HG03025 (cell line): ENCODE measurements around the gene OR4K13.

Source experiments
- ATAC-seq: cut with Tn5 transposase; IDR thresholded peaks from one replicate; pipeline ENCODE4 v1.9.1; 2021; ENCODE audit warnings: mild to moderate bottlenecking, moderate library complexity; ENCODE audit not compliant: unreplicated experiment, low FRiP score

The OR4K13 gene, protein sequence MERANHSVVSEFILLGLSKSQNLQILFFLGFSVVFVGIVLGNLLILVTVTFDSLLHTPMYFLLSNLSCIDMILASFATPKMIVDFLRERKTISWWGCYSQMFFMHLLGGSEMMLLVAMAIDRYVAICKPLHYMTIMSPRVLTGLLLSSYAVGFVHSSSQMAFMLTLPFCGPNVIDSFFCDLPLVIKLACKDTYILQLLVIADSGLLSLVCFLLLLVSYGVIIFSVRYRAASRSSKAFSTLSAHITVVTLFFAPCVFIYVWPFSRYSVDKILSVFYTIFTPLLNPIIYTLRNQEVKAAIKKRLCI

GRCh38 chr14:20035938-20036337, at the start of gene OR4K13:
OR4K13 (minus strand) TSS chr14:20036038; CDS start chr14:20034758, 1,280 bp downstream.
- no peak for ATAC-seq

DNA sequence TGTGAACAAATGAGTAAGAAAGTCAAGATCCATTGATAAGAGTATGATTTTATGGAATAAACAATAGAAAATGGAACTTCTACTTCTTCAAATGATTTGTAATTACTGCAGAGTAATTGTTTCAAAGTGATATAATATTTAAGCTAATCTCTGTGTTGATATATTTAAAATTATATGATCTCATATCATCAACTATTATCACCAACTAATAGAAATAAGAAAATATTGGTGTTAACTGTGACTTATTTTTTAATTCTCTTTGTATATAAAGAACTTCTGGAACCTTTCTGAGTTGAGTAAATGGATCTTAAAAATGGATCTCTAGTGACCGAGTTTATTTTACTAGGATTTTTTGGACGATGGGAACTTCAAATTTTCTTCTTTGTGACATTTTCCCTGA, 23.9 kb upstream of the OR4K13 start, which contains the start of gene OR4L1:
OR4L1 (plus strand) TSS at position 301 of the 400 bp plus-strand sequence; CDS start at position 301, 0 bp downstream.
- ATAC-seq: no peak

DNA sequence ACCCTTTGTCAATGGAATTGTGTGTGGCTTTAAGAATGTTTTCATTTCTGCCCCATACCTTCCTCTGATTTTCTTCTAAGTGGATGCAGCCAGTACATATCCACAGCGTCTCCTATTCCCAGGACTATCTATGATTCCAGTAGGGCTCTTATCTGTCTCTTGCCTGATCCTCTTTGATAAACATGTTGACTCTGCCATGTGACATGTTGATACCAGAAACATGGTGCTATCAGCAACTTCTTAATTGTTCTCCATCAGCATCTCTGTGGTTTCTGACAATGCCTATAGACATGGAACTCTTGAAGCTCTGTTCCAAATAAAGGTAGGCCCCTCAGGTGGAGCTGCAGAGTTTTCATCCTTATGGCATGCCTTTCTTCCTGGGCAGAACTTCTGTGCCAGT, 12.4 kb upstream of the OR4K13 start:
- ATAC-seq: no peak

- no peak for ATAC-seq
These were observed 8.4 kb upstream of the OR4K13 start for GRCh38 chr14:20044243-20044642.

- ATAC-seq: no peak
These were observed 389 bp downstream of the OR4K13 start for GRCh38 chr14:20035449-20035848.

DNA sequence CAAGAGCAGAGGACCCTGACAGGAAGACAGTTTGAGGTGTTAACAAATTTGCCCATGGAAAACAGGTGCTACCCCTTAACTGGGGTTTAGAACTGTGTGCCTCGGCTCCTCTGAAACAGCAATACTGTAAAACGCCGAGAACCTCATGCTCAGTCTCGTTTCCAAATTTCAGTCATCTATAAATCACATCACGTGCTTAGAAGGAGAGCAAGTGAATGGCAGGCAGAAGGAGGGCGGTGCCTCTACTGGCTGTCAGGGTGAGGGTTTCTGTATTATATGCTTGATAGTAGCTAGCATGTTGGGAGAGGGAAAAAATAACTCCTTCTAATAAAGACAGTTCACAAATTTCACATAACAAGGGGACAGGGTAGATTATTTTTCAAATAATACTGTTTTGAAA, 4.8 kb downstream of the OR4K13 start:
- no peak for ATAC-seq

DNA sequence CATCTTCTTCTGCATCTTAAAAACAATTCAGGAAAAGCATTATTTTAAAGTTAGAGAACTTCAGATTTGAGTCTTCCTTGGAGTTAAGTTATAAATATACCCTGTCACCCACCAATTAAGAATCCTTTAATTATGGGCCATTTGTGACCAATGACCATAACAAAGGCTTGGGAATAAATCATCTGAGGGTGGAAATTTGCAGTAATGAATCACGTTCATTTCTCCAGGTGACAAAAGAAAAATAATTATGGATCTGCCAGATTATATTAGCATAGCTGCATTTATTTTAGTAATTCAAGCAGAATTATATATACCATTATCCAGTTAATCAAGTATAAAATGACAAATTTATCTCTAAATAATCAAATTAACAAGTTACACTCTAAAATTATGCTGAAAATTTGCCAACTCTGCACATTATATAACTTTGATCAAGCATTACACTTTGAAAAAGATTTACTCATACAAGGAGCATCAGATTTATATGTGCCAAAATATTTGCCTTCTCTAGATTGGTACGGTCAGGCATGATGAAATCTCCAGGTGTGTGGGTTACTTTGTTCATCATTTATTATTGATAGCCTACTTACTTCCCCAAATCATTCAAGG, 16.5 kb downstream of the OR4K13 start, which contains the start of gene OR4K14:
OR4K14 (minus strand) TSS at position 51 of the 609 bp plus-strand sequence. CDS start 4,114 bp downstream, outside the sequence.
- no peak for ATAC-seq

DNA sequence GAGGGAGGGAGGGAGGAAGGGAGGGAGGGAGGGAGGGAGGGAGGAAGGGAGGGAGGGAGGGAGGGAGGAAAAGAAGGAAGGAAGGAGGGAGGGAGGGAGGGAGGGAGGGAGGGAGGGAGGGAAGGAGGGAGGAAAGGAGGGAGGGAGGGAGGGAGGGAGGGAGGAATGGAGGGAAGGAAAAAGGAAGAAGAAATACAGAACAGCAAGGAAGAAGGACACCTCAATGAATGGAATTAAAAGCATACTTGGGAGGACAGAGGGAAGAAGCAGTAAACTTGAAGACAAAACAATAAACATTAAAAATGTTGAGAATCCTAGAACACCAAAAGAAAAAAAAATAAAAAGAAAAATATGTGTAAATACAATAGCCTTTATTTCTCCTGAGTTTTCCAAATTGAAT, 27.7 kb downstream of the OR4K13 start:
- ATAC-seq: no peak

DNA sequence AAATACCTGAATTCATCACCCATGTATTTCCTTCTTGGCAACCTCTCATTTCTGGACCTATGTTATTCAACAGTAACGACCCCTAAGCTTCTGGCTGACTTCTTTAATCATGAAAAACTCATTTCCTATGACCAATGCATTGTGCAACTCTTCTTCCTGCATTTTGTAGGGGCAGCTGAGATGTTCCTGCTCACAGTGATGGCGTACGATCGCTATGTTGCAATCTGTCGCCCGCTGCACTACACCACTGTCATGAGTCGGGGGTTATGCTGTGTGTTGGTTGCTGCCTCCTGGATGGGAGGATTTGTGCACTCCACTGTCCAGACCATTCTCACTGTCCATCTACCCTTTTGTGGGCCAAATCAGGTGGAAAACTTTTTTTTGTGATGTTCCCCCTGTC, 33.5 kb downstream of the OR4K13 start:
- ATAC-seq: no peak

DNA sequence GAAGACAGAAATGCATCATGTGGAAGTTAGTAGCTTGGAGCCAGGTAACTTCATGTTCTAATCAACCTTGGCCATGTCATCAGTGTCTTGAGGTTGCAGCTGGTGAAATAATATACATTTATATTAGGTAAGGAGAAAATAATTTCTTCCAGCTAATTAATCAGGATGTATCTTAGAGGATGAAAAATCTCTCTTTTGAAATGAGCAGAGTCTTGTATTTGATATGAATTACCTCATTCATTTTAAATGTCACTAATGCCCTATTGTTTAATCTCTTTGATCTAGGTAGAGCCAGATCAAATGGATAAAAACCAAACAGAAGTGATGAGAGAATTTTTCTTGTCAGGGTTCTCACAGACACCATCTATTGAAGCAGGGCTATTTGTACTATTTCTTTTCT, 34.0 kb downstream of the OR4K13 start, which contains the start of gene OR4Q2:
OR4Q2 (plus strand) TSS at position 301 of the 400 bp plus-strand sequence.
- ATAC-seq: no peak

DNA sequence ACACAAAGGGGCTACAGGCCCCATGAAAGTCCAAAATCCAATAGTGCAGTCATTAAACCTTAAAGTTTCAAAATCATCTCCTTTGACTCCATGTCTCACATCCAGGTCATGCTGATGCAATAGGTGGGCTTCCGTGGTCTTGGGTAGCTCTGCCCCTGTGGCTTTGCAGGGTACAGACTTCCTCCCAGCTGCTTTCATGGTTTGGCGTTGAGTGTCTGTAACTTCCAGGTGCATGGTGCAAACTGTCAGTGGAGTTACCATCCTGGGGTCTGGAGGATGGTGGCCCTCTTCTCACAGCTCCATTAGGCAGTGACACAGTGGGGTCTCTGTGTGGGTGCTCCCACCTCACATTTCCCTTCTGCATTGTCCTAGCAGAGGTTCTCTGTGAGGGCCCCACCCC, 42.4 kb downstream of the OR4K13 start:
- ATAC-seq: no peak
